ENCODE results near the gene MYOZ2.
"Not testable (repeated sequence)": the region's sequence is repeated elsewhere in the genome, so short reads cannot be mapped to it uniquely, and the experiment has no call there.

The MYOZ2 gene

DNA sequence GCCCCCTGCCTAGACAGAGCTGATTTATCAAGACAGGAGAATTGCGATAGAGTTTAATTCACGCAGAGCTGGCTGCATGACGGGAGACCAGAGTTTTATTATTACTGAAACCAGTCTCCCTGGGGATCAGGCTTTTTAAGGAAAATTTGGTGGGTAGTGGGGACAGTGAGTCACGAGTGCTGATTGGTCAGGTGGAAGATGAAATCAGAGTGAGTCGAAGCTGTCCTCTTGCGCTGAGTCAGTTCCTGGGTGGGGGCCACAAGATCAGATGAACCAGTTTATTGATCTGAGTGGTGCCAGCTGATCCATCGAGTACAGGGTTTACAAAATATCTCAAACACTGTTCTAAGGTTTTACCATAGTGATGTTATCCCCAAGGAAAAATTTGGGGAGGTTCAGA, 36.6 kb downstream of the MYOZ2 start:
- TF ChIP-seq, protein P1, sequence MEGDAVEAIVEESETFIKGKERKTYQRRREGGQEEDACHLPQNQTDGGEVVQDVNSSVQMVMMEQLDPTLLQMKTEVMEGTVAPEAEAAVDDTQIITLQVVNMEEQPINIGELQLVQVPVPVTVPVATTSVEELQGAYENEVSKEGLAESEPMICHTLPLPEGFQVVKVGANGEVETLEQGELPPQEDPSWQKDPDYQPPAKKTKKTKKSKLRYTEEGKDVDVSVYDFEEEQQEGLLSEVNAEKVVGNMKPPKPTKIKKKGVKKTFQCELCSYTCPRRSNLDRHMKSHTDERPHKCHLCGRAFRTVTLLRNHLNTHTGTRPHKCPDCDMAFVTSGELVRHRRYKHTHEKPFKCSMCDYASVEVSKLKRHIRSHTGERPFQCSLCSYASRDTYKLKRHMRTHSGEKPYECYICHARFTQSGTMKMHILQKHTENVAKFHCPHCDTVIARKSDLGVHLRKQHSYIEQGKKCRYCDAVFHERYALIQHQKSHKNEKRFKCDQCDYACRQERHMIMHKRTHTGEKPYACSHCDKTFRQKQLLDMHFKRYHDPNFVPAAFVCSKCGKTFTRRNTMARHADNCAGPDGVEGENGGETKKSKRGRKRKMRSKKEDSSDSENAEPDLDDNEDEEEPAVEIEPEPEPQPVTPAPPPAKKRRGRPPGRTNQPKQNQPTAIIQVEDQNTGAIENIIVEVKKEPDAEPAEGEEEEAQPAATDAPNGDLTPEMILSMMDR (IDR thresholded peaks at IDR 0.05; ENCODE audit: extremely low read depth, missing control alignments), result no peak
- no peak for DNase-seq (ENCODE audit: low spot score)

DNA sequence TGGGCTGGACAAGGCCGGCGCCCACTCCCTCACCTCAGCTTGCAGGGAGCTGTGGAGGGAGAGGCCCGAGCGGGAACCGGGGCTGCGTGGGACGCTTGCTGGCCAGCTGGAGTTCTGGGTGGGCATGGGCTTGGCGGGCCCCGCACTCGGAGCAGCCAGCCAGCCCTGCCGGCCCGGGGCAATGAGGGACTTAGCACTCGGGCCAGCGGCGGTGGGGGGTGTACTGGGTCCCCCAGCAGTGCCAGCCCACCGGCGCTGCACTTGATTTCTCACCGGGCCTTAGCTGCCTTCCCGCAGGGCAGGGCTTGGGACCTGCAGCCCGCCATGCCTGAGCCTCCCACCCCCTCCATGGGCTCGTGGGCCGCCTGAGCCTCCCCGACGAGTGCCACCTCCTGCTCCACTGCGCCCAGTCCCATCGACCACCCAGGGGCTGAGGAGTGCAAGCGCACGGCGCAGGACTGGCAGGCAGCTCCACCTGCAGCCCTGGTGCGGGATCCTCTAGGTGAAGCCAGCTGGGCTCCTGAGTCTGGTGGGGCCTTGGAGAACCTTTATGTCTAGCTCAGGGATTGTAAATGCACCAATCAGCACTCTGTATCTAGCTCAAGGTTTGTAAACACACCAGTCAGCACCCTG, 38.2 kb downstream of the MYOZ2 start:
- DNase-seq (ENCODE audit: low spot score), result not testable (repeated sequence)

DNA sequence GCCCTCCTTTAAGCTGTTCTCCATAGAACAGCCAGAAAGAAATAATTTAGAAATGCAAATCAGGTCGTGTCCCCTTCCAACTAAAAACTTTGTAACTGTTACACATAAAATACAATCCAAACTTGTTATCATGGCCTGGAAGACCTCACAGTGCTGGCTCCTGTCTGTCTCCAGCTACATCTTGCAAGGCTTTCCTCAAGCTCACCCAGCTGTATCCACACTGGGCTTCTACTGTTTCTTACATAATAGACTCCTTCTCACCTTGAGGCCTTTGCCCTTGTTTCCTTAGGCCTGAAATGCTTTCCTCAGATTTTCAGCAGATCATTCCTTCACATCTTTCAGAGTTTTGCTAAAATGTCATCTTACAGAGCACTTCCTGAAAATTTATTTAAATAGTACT, 43.4 kb downstream of the MYOZ2 start:
- TF ChIP-seq, protein P1 (IDR thresholded peaks at IDR 0.05; ENCODE audit: extremely low read depth, missing control alignments), result no peak
- DNase-seq (ENCODE audit: low spot score), result no peak

DNA sequence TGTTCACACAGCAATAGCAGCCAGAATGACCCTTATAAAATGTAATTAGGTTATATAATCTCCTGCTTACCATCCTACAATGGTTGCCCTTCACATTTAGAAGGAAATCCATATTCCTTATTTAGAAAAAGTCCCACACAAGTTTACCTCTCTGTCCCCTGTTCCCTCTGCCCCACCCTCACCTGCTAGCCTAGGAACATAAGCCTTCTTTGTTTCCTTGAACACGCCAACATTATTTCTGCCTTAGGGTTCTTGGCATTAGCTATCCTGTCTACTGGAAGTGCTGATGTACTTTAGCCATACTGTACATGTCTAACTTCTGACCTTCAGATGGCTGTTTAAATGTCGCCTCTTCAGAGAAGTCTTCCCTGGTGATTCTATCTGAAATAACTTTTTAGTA, 48.5 kb downstream of the MYOZ2 start:
- TF ChIP-seq, protein P1 (IDR thresholded peaks at IDR 0.05; ENCODE audit: extremely low read depth, missing control alignments), result no peak
- DNase-seq (ENCODE audit: low spot score), result no peak

DNA sequence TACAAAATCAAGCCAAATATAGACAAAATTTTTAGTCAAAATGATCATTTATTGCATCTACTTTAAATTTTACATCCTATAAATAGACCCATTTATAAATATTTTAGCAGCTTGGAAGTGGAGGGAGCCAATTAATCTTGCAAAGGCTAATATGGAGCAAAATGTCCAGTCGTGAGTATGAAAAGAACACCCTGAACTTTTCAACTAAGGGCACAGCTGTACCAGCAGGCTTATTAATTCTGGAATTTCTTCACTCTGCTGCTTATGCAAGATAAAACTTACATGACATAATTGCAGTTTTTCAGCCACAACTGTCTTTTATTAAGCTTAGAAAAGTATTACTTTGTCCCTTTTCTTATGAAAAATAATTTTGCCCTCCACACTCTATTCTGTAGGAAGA, 54.0 kb downstream of the MYOZ2 start:
- no peak for DNase-seq (ENCODE audit: low spot score)
- TF ChIP-seq, protein P1 (IDR thresholded peaks at IDR 0.05; ENCODE audit: extremely low read depth, missing control alignments), result no peak

DNA sequence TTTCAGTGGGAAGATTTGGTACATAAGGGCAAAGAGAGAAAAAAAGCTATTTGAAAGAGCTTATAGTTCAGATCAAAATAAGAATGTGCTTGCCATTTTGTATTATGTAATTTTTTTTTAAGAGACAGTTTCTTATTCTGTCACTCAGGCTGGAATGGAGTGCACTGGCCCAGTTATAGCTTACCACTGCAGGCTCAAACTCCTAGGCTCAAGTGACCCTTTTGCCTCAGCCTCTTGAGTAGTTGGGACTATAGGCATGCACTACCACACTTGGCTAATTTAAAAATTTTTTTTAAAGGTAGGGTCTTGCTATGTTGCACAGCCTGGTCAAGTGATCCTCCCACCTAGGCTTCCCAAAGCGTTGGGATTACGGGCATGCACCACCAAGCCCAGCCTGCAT, 54.7 kb downstream of the MYOZ2 start:
- no peak for DNase-seq (ENCODE audit: low spot score)
- TF ChIP-seq, protein P1 (IDR thresholded peaks at IDR 0.05; ENCODE audit: extremely low read depth, missing control alignments), result no peak

DNA sequence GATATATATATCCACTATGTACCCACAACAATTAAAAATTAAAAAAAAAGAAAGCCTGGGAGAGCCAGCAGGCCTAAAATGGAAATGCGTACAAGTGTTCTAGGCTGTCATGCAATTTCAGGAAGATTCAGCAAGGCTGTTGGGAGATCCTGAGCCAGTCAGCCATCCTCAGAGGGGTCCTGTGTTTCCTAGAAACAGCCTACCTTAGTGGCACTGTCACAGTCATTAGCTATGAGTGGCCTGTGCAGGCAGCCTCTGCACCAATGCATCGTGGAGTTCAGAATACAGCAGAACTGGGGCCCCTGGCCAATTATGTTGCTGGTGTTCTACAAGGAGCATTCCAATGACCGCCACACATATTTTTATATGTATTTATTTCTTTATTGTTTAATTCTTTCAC, 55.9 kb downstream of the MYOZ2 start:
- DNase-seq (ENCODE audit: low spot score), result no peak
- TF ChIP-seq, protein P1 (IDR thresholded peaks at IDR 0.05; ENCODE audit: extremely low read depth, missing control alignments), result no peak

DNA sequence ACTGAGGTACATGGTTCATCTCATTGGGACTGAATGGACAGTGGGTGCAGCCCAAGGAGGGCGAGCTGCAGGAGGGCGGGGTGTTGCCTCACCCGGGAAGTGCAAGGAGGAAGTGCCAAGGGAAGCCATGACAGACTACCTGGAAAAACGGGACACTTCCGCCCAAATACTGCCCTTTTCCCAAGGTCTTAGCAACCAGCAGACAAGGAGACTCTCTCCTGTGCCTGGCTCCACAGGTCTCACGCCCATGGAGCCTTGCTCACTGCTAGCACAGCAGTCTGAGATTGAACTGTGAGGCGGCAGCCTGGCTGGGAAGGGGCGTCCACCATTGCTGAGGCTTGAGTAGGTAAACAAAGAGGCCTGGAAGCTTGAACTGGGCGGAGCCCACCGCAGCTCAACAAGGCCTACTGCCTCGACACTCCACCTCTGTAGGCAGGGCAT, 62.2 kb downstream of the MYOZ2 start:
- DNase-seq (ENCODE audit: low spot score), result no peak

More for the DNA sequence above, 62.2 kb downstream of the MYOZ2 start:
- TF ChIP-seq, protein P1 (IDR thresholded peaks at IDR 0.05; ENCODE audit: extremely low read depth, missing control alignments), result no peak

All from GM20000 (cell line).